GM20000 (cell line): Measurements from ENCODE around the gene PEX12.
"Not testable (repeated sequence)": the region's sequence is repeated elsewhere in the genome, so short reads cannot be mapped to it uniquely, and the experiment has no call there.

ENCODE experiments used
- DNase-seq: peaks from one replicate; pipeline ENCODE4 v3.0.0; 2012; ENCODE audit warnings: low spot score
- TF ChIP-seq, protein P1 (sequence below): IDR thresholded peaks from 2 replicates; pipeline ENCODE4 v1.5.1; 2012; ENCODE audit warnings: mild to moderate bottlenecking, control low read depth; ENCODE audit errors: extremely low read depth, missing control alignments

The PEX12 gene

DNA sequence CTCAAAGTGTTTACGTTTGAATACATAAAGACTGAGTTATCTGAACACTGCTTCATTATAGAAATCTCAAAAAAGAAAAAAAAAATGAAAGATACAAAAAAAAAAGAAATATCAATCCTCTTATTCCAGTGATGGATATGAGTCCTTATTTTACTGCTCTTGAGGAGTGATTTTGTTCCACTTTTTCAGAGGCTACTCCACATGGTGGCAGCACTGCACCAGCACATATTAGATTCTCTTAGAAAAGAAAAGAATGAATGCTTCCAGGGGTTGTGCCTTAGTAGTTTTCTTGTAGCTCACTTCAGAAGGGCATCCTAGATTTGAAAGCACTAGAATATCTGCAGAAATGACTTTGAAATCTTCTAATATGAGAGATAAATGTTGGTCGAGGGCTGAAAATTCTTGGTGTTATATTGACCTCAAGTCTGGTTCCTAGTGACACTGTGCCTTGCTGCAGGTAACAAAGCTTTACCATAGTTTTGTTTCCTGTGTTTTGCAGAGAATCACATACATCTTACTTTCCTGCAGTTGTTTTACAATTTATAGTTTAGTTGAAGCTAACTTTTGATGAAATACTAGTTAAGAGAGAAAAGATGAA is 34.7 kb upstream of the PEX12 start:
- no peak for DNase-seq
- TF ChIP-seq, protein P1, sequence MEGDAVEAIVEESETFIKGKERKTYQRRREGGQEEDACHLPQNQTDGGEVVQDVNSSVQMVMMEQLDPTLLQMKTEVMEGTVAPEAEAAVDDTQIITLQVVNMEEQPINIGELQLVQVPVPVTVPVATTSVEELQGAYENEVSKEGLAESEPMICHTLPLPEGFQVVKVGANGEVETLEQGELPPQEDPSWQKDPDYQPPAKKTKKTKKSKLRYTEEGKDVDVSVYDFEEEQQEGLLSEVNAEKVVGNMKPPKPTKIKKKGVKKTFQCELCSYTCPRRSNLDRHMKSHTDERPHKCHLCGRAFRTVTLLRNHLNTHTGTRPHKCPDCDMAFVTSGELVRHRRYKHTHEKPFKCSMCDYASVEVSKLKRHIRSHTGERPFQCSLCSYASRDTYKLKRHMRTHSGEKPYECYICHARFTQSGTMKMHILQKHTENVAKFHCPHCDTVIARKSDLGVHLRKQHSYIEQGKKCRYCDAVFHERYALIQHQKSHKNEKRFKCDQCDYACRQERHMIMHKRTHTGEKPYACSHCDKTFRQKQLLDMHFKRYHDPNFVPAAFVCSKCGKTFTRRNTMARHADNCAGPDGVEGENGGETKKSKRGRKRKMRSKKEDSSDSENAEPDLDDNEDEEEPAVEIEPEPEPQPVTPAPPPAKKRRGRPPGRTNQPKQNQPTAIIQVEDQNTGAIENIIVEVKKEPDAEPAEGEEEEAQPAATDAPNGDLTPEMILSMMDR = peak; percentile 37

DNA sequence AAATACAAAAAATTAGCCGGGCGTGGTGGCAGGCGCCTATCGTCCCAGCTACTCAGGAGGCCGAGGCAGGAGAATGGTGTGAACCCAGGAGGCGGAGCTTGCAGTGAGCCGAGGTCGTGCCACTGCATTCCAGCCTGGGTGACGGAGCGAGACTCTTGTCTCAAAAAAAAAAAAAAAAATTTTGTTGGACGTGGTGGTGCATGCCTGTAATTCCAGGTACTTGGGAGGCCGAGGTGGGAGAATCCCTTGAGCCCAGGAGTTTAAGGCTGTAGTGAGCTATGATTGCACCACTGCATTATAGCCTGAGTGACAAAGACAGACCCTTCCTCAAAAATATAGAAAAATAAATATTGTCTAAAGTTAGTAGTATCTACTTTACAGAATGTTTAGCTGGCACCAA is 32.4 kb upstream of the PEX12 start:
- not testable (repeated sequence) for DNase-seq

DNA sequence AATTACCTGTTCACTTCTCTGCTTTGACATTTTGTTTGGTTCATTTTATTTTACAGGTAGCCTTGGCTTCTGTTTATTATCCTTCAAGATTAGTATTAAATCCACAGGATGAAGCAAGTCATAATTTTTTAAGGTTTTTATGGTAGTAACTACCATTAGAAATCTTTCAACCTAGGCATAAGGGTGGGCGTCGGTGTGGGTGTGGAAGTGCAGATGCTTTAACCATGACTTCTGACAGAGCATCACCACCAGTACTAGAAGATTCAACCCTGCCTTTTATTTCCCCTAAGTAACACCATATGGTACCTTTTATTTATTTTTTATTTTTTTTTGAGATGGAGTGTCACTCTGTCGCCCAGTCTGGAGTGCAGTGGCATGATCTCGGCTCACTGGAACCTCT is 31.5 kb upstream of the PEX12 start:
- TF ChIP-seq, protein P1 = no peak
- no peak for DNase-seq

DNA sequence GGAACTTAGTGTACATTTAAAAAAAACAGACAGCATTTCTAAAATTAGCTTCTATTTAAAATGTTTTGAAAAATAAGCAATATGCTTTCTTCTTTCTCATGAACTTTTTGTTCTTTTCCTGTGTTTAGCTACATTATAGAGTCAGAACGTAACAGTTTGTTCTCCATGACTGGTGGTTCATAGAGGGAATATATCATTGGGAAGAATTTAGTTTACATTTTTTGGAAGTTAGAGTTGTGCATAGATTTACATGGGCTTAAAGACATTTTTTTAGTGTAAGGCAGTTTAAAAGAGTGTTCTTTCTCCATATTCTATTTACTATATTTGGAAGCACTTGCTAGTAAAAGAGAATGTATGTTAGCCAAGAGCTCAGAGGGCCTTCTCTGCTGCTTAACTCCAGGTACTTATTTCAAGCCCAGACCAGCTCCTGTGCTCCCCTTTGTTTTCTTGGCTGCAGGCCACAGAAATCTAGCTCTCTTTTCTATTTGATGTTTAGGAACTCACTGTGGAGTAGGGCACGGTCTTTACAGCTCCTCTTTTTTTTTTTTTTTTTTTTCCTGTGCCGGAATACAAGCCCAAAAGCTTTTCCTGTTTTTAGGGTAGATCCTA is 29.0 kb upstream of the PEX12 start:
- DNase-seq = no peak
- TF ChIP-seq, protein P1 = no peak

DNA sequence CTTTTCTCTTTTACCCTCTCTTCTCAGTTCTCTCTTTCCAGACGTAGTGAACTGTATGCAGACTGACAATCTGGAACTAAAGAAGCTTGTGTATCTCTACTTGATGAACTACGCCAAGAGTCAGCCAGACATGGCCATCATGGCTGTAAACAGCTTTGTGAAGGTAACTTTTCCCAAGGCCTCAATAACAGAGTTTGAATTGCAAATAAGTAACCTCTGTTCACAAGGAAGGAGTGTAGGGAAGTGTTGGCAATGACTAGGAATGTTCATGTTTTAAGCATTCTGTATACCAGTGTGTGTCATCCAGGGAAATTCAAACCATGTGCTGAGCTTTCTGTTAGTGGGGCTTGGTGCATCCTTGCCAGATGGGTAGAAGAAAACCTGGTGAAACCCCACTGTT is 27.3 kb upstream of the PEX12 start:
- TF ChIP-seq, protein P1 = no peak
- DNase-seq = no peak

DNA sequence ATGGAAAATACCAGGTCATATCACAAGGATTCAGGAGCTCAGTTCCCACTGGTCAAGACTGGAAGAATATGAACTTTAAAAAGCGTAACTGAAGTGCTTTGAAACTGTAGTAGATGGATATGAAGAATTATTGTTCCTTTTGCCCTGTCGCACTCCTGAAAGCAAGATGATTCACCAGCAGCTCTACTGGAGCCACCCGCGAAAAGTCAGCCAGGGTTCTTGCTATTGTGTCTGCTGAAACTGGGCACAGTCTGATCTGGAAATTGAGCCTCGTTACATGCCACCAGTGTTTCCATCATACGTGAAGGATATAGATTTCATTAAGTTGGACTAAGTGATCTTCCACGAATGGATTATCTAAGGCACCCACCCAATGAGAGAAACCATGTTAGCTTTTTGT is 25.3 kb upstream of the PEX12 start:
- DNase-seq = no peak
- TF ChIP-seq, protein P1 = no peak

DNA sequence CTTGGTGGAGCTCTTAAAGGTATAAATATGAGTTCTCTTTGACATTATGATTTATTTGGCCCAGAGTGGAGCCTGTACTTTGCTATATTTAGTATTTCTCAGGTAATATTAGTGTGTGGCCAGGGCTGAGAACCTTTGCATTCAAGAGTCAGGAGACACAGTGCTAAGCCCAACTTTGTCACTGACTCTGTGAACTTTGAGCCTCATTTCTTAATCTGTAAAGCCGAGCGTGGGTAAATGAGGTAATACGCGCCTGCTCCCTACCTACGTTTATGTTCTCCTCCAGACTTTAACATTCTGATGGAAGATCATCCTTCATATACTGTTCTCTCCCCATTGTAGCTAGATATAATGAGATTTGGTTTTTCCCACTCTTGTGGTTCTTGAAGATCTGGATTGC is 19.2 kb upstream of the PEX12 start:
- DNase-seq = no peak
- TF ChIP-seq, protein P1 = no peak

DNA sequence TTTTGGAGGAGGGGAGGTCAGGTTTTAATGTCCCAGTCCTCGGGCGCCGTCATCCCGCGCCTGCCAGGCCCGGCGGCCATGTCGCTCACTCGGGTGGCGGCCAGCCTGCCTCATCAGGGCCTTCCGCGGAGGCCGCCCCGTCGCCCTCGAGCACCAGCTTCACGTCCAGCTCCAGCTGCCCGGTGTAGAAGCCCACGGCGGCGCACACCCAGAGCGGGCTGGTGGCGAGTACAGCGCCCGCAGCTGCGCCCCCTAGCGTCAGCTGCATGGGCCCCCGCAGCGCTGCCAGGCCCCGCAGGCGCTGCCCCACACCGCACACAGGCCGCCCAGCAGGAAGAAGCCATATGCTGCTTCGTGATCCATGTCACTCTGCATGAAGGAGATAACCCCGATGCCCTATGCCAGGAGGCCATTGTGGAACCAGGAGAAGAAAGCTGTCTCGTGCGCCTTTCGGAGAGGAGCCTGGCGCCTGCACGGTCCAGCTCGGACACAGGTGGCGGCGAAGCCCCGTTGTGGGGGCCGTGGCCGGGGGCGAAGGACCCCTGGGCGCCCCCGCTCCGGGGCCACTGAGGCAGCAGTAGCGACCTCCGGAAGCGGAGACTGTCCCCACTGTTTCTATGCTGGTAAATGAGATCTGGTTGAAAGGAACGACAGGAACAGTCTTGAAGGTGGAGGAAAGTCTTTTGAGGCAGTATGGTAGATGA is 18.3 kb upstream of the PEX12 start:
- no peak for DNase-seq
- TF ChIP-seq, protein P1 = no peak
